HG03280 (cell line): Measurements from ENCODE around the gene TMPO.
A peak's percentile ranks its signal among the peaks of the same experiment; 100 is the strongest.
"Not testable (repeated sequence)": the region's sequence is repeated elsewhere in the genome, so short reads cannot be mapped to it uniquely, and the experiment has no call there.

Experiments used
- ATAC-seq: cut with Tn5 transposase; IDR thresholded peaks from one replicate; pipeline ENCODE4 v1.9.1; 2021; ENCODE audit warnings: mild to moderate bottlenecking, moderate library complexity; ENCODE audit not compliant: unreplicated experiment

Gene TMPO, protein sequence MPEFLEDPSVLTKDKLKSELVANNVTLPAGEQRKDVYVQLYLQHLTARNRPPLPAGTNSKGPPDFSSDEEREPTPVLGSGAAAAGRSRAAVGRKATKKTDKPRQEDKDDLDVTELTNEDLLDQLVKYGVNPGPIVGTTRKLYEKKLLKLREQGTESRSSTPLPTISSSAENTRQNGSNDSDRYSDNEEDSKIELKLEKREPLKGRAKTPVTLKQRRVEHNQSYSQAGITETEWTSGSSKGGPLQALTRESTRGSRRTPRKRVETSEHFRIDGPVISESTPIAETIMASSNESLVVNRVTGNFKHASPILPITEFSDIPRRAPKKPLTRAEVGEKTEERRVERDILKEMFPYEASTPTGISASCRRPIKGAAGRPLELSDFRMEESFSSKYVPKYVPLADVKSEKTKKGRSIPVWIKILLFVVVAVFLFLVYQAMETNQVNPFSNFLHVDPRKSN

DNA sequence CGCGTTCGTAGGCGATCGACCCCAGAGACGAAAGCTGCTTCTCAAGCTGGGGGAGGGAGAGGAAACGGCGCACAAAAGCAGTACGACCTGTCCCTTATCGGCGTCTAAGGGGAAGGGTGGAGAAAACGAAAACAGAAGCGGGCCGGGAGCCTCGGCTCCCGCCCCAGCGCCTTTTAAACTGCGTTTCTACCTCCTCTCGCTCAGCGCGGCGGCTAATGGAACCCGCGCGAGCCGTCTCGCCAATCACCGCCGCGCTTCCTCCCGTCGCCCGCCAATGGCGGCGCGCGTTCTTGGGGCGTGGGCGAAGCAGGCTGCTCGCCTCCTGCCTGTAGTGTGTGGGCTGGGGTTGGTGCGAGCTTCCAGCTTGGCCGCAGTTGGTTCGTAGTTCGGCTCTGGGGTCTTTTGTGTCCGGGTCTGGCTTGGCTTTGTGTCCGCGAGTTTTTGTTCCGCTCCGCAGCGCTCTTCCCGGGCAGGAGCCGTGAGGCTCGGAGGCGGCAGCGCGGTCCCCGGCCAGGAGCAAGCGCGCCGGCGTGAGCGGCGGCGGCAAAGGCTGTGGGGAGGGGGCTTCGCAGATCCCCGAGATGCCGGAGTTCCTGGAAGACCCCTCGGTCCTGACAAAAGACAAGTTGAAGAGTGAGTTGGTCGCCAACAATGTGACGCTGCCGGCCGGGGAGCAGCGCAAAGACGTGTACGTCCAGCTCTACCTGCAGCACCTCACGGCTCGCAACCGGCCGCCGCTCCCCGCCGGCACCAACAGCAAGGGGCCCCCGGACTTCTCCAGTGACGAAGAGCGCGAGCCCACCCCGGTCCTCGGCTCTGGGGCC, at the start of gene TMPO:
TSS of gene TMPO (plus strand) at position 304 of the 824 bp plus-strand sequence. CDS start at position 582, 278 bp downstream.
- peak; percentile 82 for ATAC-seq

DNA sequence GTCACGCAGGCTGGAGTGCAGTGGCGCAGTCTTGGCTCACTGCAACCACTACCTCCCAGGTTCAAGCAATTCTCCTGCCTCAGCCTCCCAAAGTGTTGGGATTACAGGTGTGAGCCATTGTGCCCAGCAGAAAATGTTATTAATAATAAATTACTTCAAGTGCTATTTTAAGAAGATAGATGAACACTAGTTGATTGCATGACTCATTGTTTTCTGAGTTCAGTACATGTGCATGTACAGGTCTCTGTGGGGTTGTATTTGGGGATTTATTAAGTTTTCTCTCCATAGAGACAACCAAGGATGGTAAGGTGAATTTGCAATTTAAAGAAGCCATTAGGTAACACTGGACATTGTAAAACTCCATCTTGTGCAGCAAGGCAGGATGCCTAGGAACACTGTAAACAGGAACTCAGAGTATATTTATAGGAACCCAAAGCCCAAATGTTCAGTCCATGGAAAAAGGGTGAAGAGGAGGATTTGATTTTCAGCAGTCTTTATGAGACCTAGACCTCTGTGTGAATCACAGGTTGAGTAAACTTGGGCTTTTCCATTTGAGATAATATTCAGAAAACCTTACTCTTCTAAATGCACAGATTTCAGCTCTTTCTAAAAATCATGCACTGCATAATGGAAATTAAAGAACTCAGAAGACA, 49.3 kb upstream of the TMPO start:
- ATAC-seq = no peak

DNA sequence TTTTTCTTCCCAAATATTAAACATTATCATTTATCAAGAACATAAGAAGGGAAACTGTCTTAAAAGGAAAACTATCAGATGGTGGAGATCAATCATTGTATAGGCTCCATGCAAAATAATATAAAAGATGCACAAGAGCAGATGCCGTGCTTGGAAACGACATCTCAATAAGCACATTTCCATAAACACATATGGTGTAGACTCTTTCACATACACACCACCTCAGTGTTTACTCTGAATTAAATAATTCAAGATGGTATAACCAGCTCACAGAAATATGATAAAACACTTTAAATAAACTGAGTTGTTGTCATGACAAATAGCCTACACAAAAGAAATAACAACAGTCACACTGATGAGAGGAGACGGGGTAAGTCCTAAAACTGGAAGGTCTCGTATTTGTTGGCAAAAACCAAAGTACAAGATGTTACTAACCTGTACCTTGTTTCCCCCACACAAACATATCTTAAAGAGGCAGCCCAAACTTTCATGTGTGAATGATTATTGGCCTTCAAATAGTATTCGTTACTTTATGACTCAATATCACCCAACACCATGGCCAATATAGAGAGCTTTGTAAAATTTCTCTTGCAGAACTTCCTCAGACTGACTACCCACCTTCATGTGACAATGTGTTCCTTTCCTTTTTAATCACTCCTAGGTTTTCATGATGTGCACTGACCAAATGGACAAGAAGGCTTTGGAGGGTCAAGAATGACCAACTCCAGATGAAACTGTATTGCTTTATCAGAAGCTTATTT, 48.6 kb upstream of the TMPO start:
- no peak for ATAC-seq

DNA sequence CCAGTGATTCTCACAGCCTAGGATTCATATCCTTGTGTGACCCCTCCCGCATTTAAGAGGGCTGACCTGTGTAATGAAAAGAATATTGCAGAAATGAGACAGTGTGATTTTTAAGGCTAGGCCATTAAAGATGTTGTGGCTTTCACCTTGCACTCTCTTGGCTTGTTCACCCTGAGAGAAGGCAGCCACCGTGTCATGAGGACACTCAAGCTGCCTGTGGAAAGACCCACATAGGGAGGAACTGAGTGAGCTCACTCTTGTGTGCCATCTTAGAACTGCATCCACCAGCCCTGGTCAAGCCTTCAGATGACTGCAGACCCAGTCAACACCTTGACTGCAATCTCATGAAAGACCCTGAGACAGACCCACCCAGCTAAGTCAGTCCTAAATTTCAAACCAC, 46.3 kb upstream of the TMPO start:
- ATAC-seq = no peak

DNA sequence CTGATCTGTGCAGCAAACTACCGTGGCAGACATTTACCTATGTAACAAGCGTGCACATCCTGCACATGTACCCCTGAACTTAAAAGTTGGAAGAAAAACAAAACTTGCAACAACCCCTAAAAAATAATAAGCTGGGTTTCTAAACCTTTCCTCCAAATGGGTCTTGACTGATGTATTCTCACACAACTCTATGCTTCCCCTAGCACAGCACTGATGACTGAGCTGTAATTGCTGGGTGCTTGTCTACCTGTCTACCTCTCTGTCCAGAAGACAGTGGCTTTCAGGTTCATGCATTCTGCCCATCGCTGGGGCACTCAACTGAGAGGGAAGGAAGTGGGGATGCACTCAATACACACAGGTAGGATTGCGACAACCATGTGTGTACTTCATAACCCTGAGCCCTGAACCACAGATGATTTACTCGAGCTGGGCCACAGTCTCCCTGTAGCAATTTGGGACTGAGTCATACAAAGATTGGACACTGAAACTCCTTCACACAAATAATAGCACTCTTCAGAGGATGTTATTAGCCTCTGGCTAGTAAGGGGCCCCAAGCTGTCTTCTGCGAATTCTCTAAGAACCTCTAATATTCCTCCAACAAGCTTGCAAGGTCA, 44.8 kb upstream of the TMPO start:
- ATAC-seq = no peak

DNA sequence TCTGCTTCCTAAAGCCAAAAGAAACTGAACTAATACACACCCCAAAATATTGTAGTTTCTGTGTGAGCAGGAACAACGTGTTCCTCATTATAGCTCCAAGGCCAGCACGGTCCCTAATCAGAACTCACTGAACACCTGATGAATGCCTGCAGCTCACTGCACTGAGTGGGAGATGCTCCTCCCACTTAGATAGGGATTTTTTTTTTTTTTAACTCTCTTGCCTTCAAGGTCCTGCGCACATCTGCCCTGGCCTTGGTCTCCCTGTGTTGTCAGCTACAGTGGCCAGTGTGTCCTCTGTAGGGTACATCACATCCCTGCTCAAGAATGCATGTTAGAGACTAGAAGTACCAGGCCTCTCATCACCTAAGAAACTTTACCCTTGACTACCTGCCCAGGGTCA, 44.3 kb upstream of the TMPO start:
- no peak for ATAC-seq

DNA sequence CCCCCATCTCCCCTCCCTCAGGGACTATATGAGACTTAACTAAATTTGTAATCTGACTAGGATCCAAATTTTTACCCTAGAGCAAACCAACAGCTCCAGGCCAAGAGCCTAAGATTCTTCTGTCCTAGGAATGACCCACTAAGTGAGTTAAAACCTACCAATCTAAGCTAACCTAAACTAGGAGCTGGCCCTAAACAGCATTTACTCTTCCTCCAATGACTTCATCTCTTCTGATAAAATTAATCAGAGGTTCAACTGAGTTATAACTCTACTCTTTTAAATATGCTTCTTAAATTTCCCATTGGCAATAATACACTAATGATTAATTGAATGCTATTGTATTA, 39.9 kb upstream of the TMPO start:
- ATAC-seq = no peak

DNA sequence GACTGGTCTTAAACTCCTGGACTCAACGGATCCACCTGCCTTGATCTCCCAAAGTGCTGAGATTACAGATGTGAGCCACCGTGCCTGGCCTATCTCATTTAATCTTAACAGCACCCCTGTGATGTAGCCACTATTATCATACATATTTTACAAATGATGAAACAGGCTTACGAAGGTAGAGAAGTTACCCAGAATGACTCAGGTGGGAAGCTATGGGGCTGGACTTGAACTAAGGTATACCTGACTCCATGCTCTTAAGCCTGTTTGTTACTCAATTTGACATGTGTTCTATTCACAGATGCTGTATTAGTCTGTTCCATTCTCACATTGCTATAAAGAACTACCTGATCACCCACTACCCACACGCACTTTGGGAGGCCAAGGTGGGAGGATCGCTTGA, 36.8 kb upstream of the TMPO start:
- no peak for ATAC-seq

DNA sequence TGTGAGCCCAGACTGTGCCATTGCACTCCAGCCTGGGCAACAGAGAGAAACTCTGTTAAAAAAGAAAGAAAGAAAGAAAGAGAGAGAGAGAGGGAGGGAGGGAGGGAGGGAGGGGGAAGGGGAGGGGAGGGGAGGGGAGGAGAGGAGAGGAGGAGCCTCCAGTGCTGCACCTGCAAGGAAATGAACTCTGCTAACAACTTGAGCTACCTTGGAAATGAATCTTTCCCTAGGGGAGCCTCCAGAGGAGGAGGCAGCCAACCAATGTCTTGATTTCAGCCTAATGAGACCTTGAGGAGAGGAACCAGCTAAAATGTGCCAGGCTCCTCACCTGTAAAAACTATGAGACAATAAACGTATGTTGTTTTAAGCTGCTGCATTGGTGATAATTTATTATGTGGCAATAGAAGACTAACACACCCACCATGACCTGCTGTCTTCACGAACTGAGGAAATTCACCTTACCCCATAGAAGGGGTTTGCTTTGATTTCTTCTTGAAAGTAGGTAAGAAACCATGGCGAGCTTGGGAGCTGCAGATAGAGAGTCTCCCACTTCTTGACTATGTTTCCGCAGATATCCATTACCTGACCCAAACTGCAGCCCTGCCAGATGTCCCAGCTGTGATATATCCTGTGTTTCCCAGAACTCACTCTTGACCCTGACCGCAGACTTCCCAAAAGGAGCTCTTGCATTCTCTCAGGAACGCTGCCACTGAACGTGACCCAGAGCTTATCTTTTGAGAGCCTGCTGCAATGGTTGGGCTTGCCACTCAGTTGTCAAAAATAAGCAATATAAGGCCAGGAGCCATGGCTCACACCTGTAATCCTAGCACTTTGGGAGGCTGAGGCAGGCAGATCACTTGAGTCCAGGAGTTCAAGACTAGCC, 31.5 kb upstream of the TMPO start:
- ATAC-seq = no peak

DNA sequence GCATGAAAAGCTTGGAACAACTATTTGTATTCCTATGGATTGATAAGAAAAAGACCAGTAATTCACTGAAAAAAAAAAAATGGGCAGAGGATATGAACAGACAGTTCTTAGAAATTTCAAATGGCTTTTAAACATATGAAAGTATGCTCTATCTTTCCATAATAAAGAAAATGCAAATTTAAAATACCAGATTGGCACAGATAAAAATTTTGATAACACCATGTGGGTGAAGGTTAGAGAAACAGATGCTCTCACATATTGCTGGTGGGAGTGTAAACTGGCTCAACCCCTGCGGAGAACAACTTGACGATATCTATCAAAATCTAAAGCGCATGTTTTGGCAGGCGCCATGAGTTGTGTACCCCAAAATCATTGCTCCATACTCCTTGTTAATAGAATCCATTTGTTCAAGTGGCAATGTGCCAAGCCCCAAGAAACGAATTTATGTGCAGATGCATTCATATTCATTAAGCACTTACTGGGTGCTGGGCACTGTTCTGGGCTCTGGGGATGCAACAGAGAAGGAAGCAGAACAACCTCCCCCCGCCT, 29.5 kb upstream of the TMPO start:
- no peak for ATAC-seq

DNA sequence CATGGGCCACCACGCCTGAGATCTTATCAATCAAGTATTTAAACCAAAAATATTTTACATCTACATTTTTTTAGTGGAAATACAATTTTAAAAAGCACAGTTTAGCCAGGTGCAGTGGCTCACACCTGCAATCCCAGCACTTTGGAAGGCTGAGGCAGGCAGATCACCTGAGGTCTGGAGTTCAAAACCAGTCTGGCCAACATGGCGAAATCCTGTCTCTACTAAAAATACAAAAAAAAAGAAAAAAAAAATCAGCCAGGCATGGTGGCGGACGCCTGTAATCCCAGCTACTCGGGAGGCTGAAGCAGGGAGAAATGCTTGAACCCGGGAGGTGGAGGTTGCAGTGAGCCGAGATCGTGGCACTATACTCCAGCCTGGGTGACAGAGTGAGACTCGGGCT, 27.0 kb upstream of the TMPO start:
- not testable (repeated sequence) for ATAC-seq

DNA sequence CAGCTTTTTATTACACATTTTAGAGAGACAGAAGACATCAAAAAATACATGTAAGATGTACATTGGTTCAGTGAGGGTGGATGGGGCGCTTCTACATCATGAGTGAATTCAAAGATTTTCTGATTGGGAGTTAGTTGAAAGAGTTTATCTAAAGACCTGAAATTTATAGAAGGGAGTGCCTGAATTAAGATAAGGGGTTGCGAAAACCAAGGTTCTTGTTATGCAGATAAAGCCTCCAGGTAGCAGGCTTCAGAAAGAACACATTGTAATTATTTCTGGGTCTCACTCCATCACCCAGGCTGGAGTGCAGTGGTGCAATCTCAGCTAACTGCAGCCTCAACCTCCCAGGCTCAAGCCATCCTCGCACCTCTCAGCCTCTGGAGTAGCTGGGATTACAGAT, 26.2 kb upstream of the TMPO start:
- no peak for ATAC-seq

DNA sequence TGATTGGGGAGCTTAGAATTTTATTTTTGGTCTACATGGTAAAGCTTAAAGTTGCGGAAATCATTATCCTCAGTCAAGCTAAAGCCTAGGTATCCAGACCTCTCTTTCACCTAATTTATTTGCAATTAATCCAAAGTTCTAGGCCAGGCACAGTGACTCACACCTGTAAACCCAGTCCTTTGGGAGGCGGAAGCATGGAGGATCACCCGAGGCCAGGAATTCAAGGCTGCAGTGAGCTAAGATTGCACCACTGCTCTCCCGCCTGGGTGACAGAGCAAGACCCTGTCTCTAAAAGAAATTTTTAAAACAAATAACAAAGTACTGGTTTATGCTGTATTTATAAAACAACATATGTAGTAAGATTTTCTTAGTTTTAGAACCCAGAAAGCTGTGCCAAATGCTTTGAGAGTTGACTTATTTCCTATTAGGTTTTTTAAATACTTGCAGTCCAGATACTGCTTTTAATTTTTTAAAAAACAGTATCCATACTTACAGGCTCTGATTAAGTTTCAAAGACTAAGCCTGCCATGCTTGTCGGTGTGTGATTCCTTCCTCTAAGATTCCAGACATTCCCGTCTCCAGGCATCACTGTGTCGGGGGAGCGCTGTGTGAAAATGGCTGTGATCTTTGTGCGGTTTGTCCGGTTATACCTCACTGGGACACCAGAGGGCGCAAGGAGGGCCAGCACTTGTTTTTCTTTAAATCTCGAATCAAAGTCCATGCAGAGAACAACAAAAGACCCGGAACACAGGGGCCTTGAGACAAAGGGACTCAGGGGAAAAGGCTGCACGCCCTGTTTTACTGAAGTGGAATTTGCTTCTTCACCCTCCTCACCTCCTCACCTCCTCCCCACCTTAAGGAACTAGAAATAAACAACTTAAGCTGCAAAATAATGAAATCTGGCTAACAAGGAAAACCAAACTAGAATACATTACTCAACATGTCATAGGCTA, 24.6 kb upstream of the TMPO start:
- peak; percentile 75 for ATAC-seq

DNA sequence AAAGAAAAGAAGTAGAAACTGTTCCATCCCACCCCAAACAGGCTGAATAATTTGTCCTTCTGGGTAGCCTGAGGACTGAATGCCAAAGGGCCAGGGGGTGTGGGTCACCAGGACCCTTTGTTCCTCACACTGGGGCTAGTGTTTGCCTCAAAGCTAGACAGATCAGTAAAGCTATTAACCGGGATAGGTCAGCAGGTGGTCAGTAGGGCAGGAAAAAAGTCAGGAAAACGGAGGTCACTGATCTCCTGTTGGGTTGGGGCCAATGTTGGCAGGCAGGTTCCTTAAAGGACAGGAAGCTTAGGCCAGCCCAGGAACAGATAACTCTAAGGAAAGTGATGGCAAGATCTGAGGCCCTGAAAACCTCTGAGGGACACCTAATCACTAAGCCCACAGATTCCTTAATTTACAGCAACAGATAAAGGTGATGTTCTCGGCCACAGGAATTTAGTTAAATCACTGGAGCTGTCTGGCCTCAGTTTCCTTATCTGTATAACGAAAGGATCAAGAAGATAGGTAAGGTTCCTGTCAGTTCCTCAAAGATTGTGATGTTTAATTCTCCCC, 22.7 kb upstream of the TMPO start:
- ATAC-seq = no peak

DNA sequence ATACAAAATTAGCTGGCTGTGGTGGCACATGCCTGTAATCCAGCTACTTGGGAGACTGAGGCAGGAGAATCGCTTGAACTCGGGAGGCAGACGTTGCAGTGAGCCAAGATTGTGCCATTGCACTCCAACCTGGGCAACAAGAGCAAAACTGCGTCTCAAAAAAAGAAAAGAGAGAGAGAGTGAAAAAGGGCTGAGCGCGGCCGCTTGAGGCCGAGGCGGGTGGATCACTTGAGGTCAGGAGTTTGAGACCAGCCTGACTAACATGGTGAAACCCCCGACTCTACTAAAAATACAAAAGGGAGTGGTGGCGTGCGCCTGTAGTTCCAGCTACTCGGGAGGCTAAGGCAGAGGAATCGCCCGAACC, 14.1 kb upstream of the TMPO start:
- ATAC-seq = not testable (repeated sequence)

DNA sequence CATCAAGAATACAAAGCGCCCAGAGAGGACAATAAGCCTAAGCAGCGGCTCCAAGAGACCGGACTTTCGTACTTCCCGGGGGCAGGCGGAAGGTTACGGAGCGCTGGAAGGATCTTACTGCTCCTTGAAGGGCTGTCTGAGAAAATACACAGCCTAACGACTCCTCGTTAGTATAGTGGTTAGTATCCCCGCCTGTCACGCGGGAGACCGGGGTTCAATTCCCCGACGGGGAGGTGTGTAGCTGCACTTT, 12.1 kb upstream of the TMPO start:
- ATAC-seq = peak; percentile 55

DNA sequence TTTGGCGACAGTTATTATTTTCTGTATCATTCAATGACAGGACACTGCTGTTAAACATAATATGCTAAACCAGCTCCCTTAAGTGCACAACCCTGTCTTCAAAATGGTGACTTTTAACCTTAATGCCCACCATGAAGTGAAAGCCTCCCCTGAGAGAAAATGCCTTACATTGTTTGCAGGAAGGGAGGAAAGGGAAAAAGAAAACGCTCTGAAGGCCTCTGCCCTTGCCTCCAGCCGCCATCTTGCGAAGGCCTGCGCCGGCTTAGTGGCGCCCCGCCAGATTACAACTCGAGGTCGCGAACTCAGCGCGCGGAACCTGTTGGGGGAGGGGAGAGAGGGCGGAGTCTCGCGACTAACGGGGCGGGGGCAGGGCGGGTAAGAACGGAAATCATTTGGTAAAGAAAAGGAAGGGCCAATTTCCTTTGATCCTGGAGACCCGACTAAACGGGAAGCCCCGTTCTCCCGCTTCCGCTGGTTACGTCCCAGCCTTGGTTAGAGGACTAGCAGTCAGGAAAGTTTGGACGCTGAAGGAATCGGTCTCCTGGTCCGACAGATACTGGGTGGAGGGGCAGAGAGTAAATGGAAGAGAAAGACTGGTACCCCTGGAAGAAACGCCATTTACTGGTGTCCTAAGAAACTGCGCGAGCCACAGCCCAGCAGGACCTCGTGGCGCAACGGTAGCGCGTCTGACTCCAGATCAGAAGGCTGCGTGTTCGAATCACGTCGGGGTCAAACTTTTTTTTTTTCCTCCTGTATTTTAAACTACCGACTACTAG, 11.6 kb upstream of the TMPO start:
- peak; percentile 77 for ATAC-seq

DNA sequence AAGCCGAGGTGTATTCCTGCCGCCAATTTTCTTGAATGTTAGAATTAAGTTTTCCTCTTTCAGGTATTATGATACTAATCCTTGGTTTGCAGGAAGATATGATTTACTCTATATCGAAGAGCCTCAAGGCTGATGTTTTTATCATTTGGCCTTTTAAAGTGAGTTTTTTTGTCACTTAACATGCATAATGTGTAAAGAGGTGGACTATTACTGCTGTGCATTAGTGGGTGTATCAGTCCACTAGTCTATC, 11.1 kb upstream of the TMPO start:
- no peak for ATAC-seq
